Skeletal muscle cell (primary cell): ENCODE data around the gene ZBTB42.
A peak's percentile ranks its signal among the peaks of the same experiment; 100 is the strongest.

Experiments
- DNase-seq: peaks from one replicate; pipeline ENCODE4 v3.0.0-alpha.2; 2010; ENCODE audit warnings: low read depth
- H3K4me3 ChIP-seq: 2 replicates; pipeline ENCODE4 v1.5.1; 2011; ENCODE audit warnings: low read depth, mild to moderate bottlenecking, control low read depth, low read length, moderate library complexity

The ZBTB42 gene

DNA sequence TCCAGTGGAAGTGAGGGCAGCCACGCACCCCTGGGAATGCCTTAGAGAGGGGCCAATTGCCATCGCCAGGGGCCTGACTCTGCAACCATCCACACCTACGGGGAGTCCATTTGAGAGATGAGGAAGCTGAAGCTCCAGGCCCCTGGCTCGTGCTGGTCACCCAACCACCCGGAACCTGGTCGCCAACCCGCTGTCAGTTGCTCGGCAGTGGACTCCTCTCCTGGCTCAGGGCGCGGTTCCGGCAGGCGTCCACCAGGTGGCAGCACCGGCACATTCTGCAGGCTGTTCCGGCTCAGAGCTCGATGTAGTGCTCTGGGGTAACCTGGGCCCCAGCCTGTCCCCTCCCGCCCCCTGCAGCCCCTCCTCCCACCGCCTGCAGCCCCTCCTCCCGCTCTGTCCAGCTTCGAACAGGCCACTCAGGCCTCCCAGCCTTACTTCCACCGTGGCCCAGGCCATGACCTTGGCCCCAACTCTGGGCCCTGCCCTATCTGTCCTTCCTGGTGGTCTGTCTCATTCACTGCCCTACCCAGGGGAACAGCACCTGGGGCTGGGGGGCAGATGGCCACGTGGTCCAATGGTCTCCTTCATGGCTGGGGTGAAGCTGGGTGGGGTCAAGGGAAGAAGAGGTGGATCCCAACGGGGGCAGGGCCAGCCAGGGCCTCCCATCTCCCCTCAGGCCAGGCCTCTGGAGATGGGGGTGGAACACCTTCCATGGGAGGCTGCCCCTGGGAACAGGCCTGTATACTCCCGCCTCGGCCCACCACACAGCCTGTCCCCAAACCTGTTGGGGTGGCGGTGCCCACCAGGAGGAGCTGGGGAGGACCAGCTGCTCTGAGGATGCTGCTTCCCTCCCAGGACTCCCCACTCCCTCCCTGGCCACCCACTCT lies 32.2 kb upstream of the ZBTB42 start:
- no peak overlapping the region for H3K4me3 ChIP-seq
- DNase-seq, result peak; percentile 25

DNA sequence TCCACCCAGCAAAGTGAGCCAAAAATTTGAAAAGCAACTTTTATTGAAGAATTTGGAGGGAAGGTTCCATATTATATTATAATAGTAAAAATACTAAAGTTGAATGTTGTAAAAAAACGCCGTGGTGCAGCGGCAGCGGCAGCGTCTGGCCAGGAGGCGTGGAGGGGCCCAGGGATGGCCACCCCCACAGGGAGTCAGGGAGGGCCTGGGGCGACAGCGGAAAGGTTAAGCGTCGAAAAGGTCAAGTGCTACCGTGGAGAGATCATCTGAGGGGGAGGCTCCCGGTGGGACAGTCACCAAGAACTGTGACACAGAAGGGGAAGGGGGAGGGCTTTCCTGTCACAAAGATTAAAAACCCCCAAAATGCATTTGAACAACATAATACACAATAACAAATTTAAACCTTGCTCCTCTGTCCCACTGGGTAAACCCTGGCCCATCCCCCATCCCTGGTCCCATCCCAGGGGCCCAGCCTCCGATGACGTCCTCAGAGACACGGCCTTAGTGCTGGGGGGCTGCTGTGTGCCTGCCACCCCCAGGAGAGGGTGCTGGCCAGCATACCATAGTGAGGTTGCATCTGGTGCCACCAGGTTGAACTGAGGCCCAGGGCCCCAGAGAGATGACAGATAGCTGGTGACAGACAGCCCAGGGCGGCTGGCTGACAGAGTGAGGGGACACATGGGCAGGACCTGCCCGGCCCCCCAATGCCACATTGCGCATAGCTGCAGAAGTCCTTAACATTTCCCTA lies 31.4 kb upstream of the ZBTB42 start:
- no peak overlapping the region for H3K4me3 ChIP-seq
- DNase-seq, result no peak

DNA sequence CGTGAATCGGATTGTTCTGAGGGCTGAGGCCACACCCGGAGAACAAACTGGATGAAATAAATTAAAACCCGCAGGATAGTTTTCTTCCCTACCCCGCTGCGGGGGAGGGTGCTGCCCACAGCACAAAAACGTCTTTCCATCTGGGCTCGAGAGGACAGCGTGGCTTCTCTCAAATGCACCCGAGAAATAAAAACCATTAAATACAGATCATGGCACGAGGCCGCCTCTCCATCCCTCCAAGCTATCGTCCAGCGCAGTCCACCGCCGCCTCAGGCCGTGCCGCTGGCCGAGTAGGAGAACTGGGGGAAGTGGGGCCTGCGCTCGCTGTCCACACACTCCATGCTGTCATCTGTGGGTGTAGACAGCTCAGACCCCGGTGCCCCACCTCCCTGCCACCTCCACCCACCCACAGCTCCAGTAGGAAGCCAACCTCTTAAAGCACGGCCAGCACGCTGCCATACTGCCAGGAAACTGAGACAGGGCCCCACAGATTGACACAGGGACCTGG lies 30.8 kb upstream of the ZBTB42 start:
- H3K4me3 ChIP-seq, result no peak overlapping the region
- no peak for DNase-seq

DNA sequence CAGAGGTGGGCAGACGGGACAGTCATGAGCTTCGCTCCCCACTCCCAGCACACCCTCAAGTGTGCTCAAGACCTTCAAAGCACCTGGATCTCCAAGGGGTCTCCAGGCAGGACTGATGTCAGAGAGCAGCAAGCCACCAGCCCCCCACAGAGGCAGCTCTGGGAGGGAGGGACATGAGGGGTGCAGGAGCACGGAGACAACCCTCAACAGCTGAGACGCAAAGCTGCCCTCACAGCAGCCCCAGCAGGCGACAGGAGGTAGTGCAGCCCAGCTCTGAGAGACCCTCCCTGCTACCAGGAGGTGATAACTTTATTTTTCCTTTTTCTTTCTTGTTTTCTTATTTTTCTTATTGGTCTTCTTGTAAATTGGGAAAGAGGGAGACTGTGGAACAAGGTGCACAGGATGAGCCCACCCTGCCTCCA lies 30.0 kb upstream of the ZBTB42 start:
- DNase-seq, result no peak
- no peak overlapping the region for H3K4me3 ChIP-seq

DNA sequence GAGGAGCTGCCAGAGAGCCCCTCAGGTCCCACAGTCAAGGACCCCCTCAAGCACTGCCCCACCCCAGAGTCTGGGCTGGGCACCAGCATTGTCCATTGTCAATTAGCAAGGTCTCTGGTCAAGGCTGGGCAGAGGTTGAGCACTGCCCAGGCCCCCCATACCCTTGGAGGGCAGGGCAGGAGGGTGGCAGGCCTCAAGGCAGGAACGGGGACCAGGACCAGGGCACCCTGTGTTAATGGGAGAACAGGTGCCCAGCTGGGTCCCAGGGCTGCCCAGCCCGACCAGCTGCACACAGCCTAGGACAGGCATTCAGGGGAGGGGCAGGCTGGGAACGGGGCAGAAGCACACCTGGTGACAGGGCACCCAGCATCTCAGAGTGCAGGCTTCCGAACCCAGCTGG lies 29.5 kb upstream of the ZBTB42 start:
- no peak for DNase-seq
- no peak overlapping the region for H3K4me3 ChIP-seq

DNA sequence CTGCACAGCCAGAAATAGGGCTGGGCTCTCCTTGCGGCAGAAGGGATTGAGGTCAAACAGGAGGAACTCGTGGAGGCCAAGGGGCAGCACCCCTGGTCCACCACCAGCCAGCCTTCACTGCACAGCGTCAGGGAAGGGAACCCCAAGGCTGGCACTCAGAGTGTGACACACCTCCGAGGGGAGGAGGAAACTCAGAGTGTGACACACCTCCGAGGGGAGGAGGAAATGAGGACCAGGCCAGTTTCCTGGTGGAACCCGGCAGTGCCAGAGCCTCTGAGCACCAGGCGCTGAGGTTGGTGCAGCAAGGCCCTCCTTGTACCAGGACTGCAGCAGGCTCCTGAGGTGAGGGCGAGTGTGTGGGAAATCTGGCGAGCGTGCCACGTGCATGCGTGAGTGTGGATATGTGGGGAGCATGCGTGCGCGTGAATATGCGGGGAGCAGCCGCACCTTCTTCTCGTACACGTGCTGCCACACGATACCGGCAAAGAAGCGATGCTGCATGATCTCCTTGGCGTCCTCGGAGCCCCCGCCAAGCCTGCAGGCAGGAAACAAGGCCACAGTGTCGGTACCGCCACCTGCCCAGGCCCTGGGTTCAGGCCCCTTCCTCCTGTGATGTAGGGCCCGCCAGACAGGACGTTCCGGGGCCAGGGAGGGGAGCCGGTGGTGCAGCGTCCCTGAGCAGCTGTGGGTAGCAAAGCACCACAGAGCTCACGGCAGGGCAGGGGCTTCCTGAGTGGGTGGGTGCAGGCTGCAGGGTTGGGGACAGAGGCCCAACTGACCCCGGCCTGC lies 28.8 kb upstream of the ZBTB42 start:
- no peak overlapping the region for H3K4me3 ChIP-seq
- no peak for DNase-seq

DNA sequence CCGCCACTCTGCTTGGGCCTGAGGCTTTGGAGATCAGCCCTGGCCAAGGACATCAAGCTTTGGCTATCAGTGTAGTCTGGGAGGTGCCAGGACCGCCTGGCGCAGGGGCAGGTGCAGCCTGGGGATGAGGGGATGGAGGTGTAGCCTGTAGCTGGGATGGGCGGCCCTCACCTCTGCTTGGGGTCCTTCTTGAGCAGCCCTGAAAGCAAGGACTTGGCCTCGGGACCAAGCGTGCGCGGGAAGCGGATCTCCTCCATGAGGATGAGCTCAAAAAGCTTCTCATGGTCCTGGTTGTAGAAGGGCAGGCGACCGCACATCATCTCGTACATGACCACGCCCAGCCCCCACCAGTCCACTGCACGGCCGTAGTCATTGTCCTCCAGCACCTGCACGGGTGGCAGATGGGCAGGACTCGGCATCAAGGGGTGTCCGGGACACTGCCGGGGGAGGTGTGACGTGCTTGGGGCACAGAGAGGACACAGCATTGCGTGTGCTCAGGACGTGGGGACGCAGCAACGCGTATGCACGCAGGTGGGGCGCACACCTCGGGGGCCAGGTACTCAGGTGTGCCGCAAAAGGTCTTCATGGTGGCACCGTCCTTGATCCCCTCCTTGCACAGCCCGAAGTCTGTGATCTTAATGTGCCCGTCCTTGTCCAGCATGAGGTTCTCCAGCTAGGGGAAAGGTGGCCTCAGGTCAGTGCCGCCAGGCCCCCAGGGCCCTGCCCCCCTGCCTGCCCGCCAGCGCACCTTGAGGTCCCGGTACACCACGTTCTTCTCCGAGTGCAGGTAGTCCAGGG lies 28.0 kb upstream of the ZBTB42 start:
- no peak overlapping the region for H3K4me3 ChIP-seq
- no peak for DNase-seq

DNA sequence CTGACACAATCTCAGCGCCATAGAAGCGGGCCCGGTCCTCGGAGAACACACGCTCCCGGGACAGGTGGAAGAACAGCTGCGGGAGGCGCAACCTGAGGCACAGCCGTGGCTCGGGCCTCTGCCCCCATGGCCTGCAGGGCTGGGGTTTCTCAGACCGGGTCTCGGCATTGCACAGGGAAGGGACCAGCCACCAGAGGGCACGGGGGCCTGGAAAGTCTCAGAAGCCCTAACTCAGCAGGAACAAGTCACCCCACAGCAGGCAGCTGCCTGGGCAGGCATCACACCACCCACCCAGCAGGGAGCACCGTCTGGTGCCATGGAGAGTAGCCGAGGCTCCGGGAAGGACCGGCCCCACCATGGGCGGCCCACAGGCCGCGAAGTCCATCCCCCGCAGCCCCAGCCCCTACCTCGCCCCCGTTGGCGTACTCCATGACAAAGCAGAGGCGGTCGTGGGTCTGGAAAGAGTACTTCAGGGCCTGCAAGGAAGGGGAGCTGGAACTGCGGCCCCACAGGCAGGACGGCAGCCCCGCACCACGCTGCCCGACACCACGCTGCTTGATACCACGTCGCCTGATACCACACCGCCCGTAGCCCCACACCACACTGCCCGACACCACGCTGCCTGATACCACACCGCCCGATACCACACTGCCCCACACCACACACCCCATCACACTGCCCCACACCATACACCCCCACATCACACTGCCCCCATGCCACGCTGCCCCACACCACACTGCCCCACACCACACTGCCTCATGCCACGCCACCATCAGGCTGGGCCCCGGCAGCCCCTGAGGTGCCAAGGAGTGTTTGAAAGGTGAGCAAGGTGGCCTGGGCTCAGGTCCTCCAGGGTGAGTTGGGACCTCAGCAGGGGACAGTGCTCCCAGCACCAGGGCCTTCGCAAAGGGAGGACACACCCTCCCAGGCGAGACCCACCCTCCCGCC lies 27.1 kb upstream of the ZBTB42 start:
- H3K4me3 ChIP-seq, result no peak overlapping the region

DNA sequence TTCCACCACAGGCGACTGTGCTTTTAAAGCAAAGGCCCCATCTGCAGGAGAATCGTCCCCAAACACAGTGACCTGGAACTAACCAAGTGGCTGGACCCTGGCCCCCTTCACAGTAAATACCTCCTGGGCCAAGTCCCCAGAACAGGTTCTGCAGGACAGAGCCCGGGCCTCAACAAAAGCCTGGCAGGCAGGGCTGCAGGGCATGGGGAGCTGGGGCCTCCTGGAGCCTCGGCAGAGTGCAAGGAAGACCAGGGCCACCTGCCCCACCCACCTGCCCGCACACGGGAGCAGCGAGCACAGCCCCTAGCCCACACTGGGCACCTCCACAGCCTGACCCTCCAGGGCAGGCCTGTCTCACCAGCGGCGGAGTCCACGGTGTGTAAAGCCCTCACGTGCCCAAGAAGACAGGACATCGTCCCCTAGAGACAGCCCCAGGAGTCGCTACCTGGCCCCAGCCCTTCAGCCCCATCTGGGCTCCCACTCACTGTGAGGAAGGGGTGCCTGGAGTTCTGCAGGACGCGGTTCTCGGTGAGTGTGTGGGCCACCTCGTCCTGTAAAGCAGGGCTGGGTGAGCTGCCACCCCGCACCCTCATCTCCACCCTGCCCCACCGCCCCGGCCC lies 26.3 kb upstream of the ZBTB42 start:
- H3K4me3 ChIP-seq, result no peak overlapping the region
- DNase-seq, result no peak

More for the DNA sequence above, 27.1 kb upstream of the ZBTB42 start:
- DNase-seq, result no peak

DNA sequence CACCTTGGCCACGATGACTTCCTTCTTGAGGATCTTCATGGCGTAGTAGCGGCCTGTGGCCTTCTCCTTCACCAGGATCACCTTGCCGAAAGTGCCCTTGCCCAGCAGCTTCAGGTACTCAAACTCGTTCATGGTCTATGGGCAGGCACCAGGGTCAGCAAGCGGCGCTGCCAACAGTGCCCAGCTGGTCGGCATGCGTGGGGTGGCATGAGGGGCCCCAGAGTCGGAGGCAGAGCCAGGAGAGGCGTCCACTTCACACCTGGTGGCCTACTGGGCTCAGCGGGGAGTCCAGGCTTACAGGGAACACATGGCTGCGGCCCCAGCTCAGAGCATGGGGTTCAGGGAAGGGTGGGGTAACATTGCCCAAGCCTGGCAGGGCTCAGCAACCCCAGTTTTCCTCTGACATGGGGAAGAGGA lies 25.8 kb upstream of the ZBTB42 start:
- no peak for DNase-seq
- H3K4me3 ChIP-seq, result no peak overlapping the region

DNA sequence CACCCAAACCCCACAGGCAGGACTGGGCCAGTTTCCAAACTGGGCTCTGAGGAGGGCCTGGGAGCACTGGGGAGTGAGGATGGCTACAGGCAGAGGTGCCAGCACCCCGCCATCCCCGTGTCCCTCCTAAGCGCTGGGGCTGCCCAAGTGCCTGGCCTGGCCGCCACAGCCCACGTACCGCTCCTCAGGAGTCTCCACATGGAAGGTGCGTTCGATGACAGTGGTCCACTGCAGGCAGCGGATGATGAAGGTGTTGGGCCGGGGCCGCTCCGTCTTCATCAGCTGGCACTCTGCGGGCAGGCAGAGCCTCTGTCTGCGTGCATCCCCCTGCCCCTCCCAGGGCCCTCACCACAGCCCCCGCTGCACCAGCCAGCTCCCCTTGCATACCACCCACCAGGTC lies 24.4 kb upstream of the ZBTB42 start:
- H3K4me3 ChIP-seq, result no peak overlapping the region
- DNase-seq, result no peak

DNA sequence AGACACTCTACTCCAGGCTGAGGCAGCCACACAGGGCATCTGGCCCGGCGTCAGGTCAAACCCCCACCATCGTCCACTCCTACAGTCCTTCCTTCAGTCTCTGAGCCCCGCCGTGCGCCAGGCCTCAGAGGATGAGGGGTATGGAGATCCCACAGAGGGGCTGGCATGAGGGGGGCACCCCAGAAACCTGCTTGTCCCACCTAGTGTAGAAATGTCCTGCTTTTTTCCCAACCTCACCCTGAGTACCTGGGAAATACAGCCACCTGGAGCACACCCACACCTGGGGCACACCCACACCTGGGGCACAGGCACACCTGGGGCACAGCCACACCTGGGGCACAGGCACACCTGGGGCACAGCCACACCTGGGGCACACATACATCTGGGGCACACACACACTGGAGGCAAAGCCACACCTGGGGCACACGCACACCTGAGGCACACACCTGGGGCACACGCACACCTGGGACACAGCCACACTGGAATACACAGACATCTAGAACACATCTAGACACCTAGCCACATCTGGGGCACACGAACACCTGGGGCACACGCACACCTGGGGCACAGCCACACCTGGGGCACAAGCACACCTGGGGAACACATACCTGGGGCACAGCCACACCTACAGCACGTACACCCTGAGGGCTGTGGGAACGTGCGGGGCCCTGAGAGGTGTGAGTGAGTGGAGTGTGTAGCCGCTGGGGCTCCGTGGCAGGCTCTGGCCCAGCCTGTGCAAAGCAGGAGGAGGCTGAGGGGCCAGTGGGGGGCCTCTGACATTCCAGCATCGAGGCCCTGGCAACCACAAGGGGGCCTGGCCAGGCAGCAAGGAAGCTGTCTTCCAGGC lies 23.7 kb upstream of the ZBTB42 start:
- H3K4me3 ChIP-seq, result no peak overlapping the region
- DNase-seq, result no peak

DNA sequence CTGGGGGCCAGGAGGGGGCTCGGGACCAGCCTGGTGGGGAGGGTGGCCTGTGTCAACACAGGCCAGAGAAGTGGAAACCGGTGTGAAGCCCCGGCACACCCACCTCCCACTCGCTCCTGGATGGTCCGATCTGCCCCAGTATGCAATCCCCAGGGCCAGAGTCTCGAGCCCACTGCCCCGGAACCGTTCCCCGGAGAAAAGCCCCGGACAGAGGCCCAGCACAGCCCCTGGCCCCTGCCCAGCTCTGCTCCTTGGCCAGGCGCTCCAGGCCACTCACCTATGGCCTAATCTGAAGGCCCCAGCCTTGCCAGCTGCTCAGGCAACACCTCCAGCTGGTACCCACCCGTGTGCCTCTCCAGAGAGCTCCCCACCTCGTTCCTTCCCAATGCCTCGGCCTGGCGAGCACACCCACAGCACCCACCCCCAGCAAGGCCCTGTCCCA lies 23.1 kb upstream of the ZBTB42 start:
- no peak overlapping the region for H3K4me3 ChIP-seq
- DNase-seq, result no peak

DNA sequence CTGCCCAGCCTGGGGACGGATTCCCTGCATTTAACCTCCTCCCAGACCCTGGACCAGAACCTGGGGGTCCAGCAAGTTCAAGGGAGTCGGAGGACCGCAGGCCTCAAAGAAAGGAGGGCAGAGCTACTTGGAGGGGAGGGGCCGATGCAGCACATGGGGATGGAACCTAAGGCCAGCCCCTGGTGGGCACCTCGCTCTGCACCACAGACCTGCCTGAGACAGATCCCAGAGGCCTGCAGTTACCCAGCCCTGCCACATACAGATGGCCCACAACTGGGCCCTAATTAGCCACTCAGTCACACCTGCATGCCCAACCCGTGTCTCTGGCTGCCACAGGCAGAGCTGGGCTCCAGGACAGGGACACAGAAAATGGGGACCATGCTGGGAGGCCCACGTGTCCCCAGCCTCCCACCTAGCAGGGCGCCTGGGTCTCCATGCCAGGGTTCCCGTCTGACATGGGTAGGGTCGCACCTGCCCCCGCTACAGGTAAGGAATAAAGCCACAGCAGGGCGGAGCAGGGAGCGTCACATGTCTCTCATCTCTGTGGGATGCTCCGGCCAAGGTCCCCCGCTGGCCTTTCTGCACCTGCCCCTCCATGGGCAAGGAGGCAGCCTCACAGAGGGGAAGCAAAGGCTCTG lies 22.1 kb upstream of the ZBTB42 start:
- no peak for DNase-seq
- H3K4me3 ChIP-seq, result no peak overlapping the region

DNA sequence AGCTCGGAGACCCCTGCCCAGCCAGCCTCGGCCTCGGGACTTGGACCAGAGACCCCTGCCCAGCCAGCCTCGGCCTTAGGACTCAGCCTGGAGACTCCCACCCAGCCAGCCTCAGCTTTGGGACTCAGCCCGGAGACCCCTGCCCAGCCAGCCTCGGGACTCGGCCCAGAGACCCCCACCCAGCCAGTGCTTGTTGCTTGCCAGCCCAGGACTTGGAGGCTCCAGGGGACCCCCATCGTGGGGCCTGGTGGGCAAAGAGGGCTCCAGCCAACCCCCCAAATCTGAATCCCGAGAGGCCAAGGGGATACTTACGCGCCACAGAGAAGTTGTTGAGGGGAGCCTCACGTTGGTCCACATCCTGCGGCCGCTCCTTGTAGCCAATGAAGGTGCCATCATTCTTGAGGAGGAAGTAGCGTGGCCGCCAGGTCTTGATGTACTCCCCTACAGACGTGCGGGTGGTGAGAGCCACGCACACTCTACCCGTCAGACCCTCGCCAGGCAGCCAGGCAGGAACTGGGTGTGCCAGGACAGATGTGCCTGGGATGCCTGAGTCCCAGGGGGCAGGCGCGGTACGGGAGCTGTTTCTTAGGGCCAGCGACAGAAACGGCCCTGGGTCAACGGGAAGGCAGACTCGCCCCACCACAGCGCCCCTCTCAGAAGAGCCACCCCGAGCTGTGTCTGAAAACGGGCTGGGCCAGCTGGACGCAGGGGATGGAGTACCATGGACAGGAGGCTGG lies 21.0 kb upstream of the ZBTB42 start:
- no peak for DNase-seq
- no peak overlapping the region for H3K4me3 ChIP-seq
